CD4-positive, CD25-positive, alpha-beta regulatory T cell (primary cell): ENCODE data around the gene RPL26. TPM values are rescaled to one million over a fixed set of nuclear protein-coding genes. Genes with fewer than 3 reads are reported as not detected.

Experiments used
- ATAC-seq, 2 donors: fragments of 150-1000 bp; cut with Tn5 transposase; one replicate each; pipeline ENCODE4 v1.10.0; 2021; ENCODE audit warnings: low read depth in 2 of 2, moderate number of reproducible peaks in 2 of 2, moderate library complexity in 1 of 2
- DNase-seq, 3 donors: peaks; one replicate each; pipeline versions ENCODE4 v3.0.0 to v3.0.0-alpha.2; 2012 to 2022; ENCODE audit warnings: mixed read lengths in 1 of 3
- H3K27ac ChIP-seq: one replicate; pipeline ENCODE4 v1.7.0; 2013; ENCODE audit warnings: mild to moderate bottlenecking, low read length; ENCODE audit not compliant: insufficient read depth, poor library complexity, severe bottlenecking
- H3K27me3 ChIP-seq: one replicate; pipeline ENCODE4 v1.7.0; 2013; ENCODE audit warnings: low read length; ENCODE audit not compliant: control insufficient read depth, insufficient read depth
- H3K36me3 ChIP-seq: one replicate; pipeline ENCODE4 v1.7.0; 2013; ENCODE audit warnings: mild to moderate bottlenecking, low read length, moderate library complexity; ENCODE audit not compliant: control insufficient read depth, insufficient read depth
- H3K4me1 ChIP-seq: 2 replicates; pipeline ENCODE4 v1.7.0; 2013; ENCODE audit warnings: mild to moderate bottlenecking, low read length; ENCODE audit not compliant: insufficient read depth, control insufficient read depth, poor library complexity, severe bottlenecking
- H3K4me3 ChIP-seq: one replicate; pipeline ENCODE4 v1.7.0; 2013; ENCODE audit warnings: low read depth, mild to moderate bottlenecking, low read length, moderate library complexity
- H3K9me3 ChIP-seq, 2 experiments: 1 replicate in 1 of 2; 2 replicates in 1 of 2; pipeline ENCODE4 v1.7.0; 2013; ENCODE audit warnings: low read length in 2 of 2, mild to moderate bottlenecking in 1 of 2, moderate library complexity in 1 of 2; ENCODE audit not compliant: control insufficient read depth in 2 of 2
- H3K27ac Mint-ChIP-seq, 3 donors: one replicate each; pipeline ENCODE4 v1.8.0; 2020 to 2022; ENCODE audit warnings: mild to moderate bottlenecking in 3 of 3, mixed read lengths in 3 of 3, moderate library complexity in 2 of 3
- H3K27me3 Mint-ChIP-seq: one replicate; pipeline ENCODE4 v1.8.0; 2022; ENCODE audit warnings: mild to moderate bottlenecking, mixed read lengths
- H3K36me3 Mint-ChIP-seq: one replicate; pipeline ENCODE4 v1.8.0; 2020; ENCODE audit warnings: mixed read lengths
- H3K4me1 Mint-ChIP-seq, 4 donors: one replicate each; pipeline ENCODE4 v1.8.0; 2020 to 2022; ENCODE audit warnings: mixed read lengths in 4 of 4, mild to moderate bottlenecking in 1 of 4
- H3K4me3 Mint-ChIP-seq, 4 donors: one replicate each; pipeline ENCODE4 v1.8.0; 2020 to 2022; ENCODE audit warnings: mild to moderate bottlenecking in 4 of 4, mixed read lengths in 4 of 4, moderate library complexity in 3 of 4
- H3K9me3 Mint-ChIP-seq, 7 donors: one replicate each; pipeline ENCODE4 v1.8.0; 2020 to 2022; ENCODE audit warnings: mixed read lengths in 7 of 7, mild to moderate bottlenecking in 3 of 7, moderate library complexity in 2 of 7
- polyA plus RNA-seq, 4 donors: library from polyadenylated mRNA; unstranded; fragments of 300-500 nt; fragmentation: Illumina TruSeq; gene quantifications; one replicate each; pipeline ENCODE4 v1.2.3, GENCODE V29; 2021
- total RNA-seq: library from RNA; stranded (reverse); gene quantifications from one replicate; pipeline ENCODE4 v1.2.3, GENCODE V29; 2022

The RPL26 gene
- total and polyA plus RNA-seq, 5 donors from 2014 or later: 1,483 to 2,192 (median 1,806) TPM

DNA sequence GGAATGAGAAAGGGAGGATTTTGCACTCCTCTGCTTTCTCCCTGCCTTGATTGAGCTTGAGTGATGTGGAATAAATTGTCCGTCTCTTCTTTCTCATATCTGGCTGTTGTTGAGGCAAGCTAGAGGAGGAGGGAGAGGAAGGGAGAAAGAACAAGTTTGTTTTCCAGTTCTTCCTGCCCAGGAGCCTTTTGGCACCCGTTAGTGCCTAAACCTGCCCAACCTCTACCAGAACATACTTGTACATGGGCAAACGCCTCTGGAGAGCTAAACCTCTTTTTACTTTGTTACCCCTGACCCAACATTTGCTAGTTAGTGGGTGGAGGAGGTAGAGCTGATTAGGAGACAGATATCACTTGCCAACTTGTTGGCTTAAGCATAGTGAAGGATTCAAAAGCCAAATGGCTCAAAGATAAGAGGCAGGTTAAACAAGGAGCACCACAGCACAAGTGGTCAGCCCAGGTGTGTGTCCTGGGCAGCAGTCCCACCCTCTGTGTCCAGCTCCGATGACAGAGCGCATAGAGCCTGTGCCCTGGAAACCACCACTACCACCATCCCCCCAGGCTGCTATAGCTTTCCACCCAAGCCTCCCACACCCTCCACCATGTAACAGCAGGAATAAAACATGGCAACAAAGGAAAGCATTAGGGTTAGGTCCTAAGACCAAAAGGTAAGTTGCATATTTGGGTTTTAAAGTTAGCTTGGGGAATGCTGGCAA lies 36.9 kb downstream of the RPL26 start:
- ATAC-seq (no peak), DNase-seq (no peak)
- no peak overlapping the region for H3K27ac ChIP-seq
- no peaks in the 10 kb centered on the region for H3K9me3 Mint-ChIP-seq
- no peak overlapping the region for H3K4me3 ChIP-seq
- no peaks in the 10 kb centered on the region for H3K9me3 ChIP-seq
- H3K27me3 Mint-ChIP-seq: peaks cover 11% of the 10 kb centered on the region
- no peaks in the 10 kb centered on the region for H3K4me1 ChIP-seq
- H3K36me3 Mint-ChIP-seq: no peaks in the 10 kb centered on the region
- H3K4me3 Mint-ChIP-seq: peak overlapping the region in 1 of 4 donors; percentile 36
- H3K36me3 ChIP-seq: no peaks in the 10 kb centered on the region
- H3K27me3 ChIP-seq: peaks cover 8% of the 10 kb centered on the region
- no peaks in the 10 kb centered on the region for H3K4me1 Mint-ChIP-seq
- no peak overlapping the region for H3K27ac Mint-ChIP-seq

- no peaks in the 10 kb centered on the region for H3K36me3 Mint-ChIP-seq
- no peaks in the 10 kb centered on the region for H3K9me3 ChIP-seq
Observed at GRCh38 chr17:8345052-8345690, 37.8 kb downstream of the RPL26 start.

DNA sequence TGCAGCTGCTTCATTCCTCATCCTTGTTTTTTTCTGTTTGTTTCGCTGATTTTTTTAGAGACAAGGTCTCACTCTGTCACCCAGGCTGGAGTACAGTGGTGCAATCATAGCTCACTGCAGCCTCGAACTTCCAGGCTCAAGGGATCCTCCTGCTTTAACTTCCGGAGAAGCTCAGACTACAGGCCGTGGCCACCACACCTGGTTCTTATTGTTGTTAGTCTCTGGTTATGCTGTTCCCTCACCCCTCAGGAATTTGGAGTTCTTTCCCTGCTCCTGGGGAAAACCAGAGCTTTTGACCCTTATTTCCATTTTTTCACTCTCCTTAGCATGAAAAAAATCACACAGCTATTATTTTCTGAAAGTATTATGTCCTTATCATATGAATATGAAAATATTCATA lies 41.5 kb downstream of the RPL26 start:
- H3K27ac ChIP-seq: no peak overlapping the region
- peaks cover 7% of the 10 kb centered on the region for H3K27me3 ChIP-seq
- no peaks in the 10 kb centered on the region for H3K36me3 Mint-ChIP-seq
- no peak overlapping the region for H3K4me3 Mint-ChIP-seq
- no peak overlapping the region for H3K4me3 ChIP-seq
- DNase-seq (no peak), ATAC-seq (no peak)
- no peaks in the 10 kb centered on the region for H3K9me3 Mint-ChIP-seq
- peaks cover 0 to 8% (median 3%) of the 10 kb centered on the region in 4 donors for H3K4me1 Mint-ChIP-seq
- peaks cover 11% of the 10 kb centered on the region for H3K27me3 Mint-ChIP-seq
- peaks cover 6% of the 10 kb centered on the region for H3K4me1 ChIP-seq
- H3K27ac Mint-ChIP-seq: no peak overlapping the region
- no peaks in the 10 kb centered on the region for H3K9me3 ChIP-seq
- H3K36me3 ChIP-seq: no peaks in the 10 kb centered on the region

More at GRCh38 chr17:8345052-8345690, 37.8 kb downstream of the RPL26 start:
- ATAC-seq (no peak), DNase-seq (no peak)
- Histone ChIP-seq H3K36me3 (no peaks in the 10 kb centered on the region), H3K4me1 (no peaks in the 10 kb centered on the region), H3K27me3 (peaks cover 8% of the 10 kb centered on the region), H3K27ac (no peak overlapping the region), H3K4me3 (no peak overlapping the region)
- Mint-ChIP-seq H3K9me3 (no peaks in the 10 kb centered on the region), H3K27me3 (peaks cover 11% of the 10 kb centered on the region), H3K4me3 (no peak overlapping the region), H3K27ac (no peak overlapping the region), H3K4me1 (no peaks in the 10 kb centered on the region)

- H3K36me3 ChIP-seq: no peaks in the 10 kb centered on the region
- H3K4me3 ChIP-seq: no peak within 1 kb of the TSS
- Mint-ChIP-seq H3K4me1 (peaks cover 0 to 8% (median 3%) of the 10 kb centered on the region in 4 donors), H3K9me3 (peaks cover 0 to 1% (median 0%) of the 10 kb centered on the region in 7 donors), H3K4me3 (peak within 1 kb of the TSS in 1 of 4 donors; percentile 38), H3K27ac (peak within 1 kb of the TSS in 2 of 3 donors; percentile 39 to 89), H3K27me3 (peaks cover 16% of the 10 kb centered on the region), H3K36me3 (no peaks in the 10 kb centered on the region)
- ATAC-seq: no peak
- H3K9me3 ChIP-seq: no peaks in the 10 kb centered on the region
- H3K27ac ChIP-seq: no peak within 1 kb of the TSS
- H3K27me3 ChIP-seq: no peaks in the 10 kb centered on the region
- DNase-seq: no peak
- H3K4me1 ChIP-seq: peaks cover 6% of the 10 kb centered on the region
Observed at GRCh38 chr17:8339540-8339939, 43.5 kb downstream of the RPL26 start, which contains the start of gene ODF4. TSS of gene ODF4 (plus strand) at chr17:8339840. CDS start at chr17:8340052, 212 bp downstream.

DNA sequence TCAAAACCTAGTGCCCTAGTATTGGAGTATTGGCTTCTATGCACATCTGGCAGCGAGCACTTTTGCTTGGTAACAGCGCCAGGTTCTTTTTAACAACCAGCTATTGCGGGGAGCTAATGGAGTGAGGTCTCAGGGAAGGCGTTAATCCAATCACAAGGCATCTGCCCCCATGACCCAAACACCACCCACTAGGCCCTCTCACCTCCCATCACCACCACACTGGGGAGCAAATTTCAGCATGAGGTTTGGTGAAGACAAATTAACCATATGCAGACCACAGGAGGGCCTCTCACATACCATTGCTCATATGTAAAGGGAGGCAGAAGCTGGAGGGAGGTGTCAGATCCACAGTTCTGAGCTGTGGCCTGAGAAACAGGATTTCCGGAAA lies 44.2 kb downstream of the RPL26 start:
- Histone ChIP-seq H3K27me3 (no peaks in the 10 kb centered on the region), H3K9me3 (no peaks in the 10 kb centered on the region), H3K36me3 (no peaks in the 10 kb centered on the region), H3K4me1 (peaks cover 6% of the 10 kb centered on the region), H3K4me3 (no peak overlapping the region), H3K27ac (no peak overlapping the region)
- peak overlapping the region in 1 of 3 donors; percentile 39 for H3K27ac Mint-ChIP-seq
- peaks cover 16% of the 10 kb centered on the region for H3K27me3 Mint-ChIP-seq
- no peak for DNase-seq
- no peaks in the 10 kb centered on the region for H3K36me3 Mint-ChIP-seq
- peak overlapping the region in 1 of 4 donors; percentile 38 for H3K4me3 Mint-ChIP-seq
- H3K9me3 Mint-ChIP-seq: peaks cover 0 to 1% (median 0%) of the 10 kb centered on the region in 7 donors
- H3K4me1 Mint-ChIP-seq: peaks cover 0 to 8% (median 3%) of the 10 kb centered on the region in 4 donors
- ATAC-seq: no peak

DNA sequence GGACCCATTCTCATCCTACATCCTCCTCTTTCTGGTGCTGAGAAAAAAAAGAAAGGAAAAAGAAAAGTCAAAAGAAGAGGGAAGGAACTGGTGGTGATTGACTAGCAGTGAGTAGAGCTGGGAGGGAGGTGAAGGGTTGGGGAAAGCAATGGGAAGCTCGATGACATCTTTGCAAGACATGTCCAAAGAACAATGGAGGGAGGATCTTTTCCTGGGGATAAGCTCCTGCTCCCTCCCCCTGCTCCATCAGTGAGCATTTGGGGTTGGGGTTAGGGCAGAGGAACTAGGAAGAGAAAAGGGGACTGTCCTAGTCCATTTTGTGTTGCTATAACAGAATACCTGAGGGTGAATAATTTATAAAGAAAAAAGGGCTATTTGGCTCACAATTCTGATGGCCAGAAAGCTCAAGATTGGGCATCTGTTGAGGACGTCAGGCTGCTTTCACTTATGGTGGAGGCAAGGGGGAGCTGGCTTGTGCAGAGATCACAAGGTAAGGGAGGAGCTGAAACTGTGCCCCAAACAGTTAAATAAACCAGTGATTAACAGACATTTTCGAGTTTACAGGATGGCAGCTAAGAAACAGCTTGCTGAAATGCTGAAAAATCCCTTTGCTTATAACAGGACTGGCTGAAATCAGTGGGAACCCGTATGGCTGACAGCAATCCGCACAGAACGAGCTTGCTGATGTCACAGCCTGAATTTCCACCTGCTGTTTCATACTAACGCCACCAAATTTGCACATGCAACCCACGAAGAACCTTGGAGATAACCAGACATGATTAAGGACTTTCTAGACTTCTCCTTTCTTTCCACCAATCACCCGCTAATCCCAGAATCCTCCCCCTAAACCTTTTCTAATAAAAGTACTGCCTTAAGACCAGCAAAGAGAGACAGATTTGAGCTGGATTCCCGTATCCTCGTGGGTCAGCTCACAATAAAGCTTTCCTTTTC lies 44.9 kb downstream of the RPL26 start:
- peak overlapping the region in 2 of 3 donors; percentile 37 to 39 for H3K27ac Mint-ChIP-seq
- DNase-seq (peak in 1 of 3 donors; percentile 26), ATAC-seq (peak in 1 of 2 donors; percentile 31)
- peaks cover 0 to 8% (median 3%) of the 10 kb centered on the region in 4 donors for H3K4me1 Mint-ChIP-seq
- Histone ChIP-seq H3K4me1 (peaks cover 6% of the 10 kb centered on the region), H3K36me3 (no peaks in the 10 kb centered on the region), H3K27ac (no peak overlapping the region), H3K4me3 (peak overlapping the region; percentile 21), H3K27me3 (no peaks in the 10 kb centered on the region), H3K9me3 (no peaks in the 10 kb centered on the region)
- H3K27me3 Mint-ChIP-seq: peaks cover 16% of the 10 kb centered on the region
- H3K4me3 Mint-ChIP-seq: peak overlapping the region in 1 of 4 donors; percentile 31
- H3K9me3 Mint-ChIP-seq: peaks cover 0 to 1% (median 0%) of the 10 kb centered on the region in 7 donors
- no peaks in the 10 kb centered on the region for H3K36me3 Mint-ChIP-seq

GRCh38 chr17:8333281-8333680 lies 49.7 kb downstream of the RPL26 start:
- Mint-ChIP-seq H3K9me3 (peaks cover 0 to 1% (median 0%) of the 10 kb centered on the region in 7 donors), H3K36me3 (no peaks in the 10 kb centered on the region), H3K27me3 (peaks cover 19% of the 10 kb centered on the region), H3K27ac (no peak overlapping the region), H3K4me1 (peaks cover 0 to 6% (median 2%) of the 10 kb centered on the region in 4 donors), H3K4me3 (no peak overlapping the region)
- no peak for ATAC-seq
- H3K4me1 ChIP-seq: peaks cover 5% of the 10 kb centered on the region
- no peaks in the 10 kb centered on the region for H3K9me3 ChIP-seq
- DNase-seq: no peak
- no peaks in the 10 kb centered on the region for H3K36me3 ChIP-seq
- no peak overlapping the region for H3K27ac ChIP-seq
- H3K4me3 ChIP-seq: no peak overlapping the region
- peaks cover 2% of the 10 kb centered on the region for H3K27me3 ChIP-seq
